LNCAP (cell line): ENCODE results near the gene OCSTAMP.

Experiments
- CTCF ChIP-seq: fragments of 450-650 bp; IDR thresholded peaks from 2 replicates; pipeline ENCODE4 v1.5.1; 2017; ENCODE audit warnings: mild to moderate bottlenecking

OCSTAMP gene

GRCh38 chr20:46572790-46573189 lies 22.3 kb upstream of the OCSTAMP start:
- no peak for TF ChIP-seq CTCF

GRCh38 chr20:46572153-46572552 lies 21.7 kb upstream of the OCSTAMP start:
- TF ChIP-seq CTCF = no peak

- no peak for TF ChIP-seq CTCF
Measured at GRCh38 chr20:46571418-46571817, 21.0 kb upstream of the OCSTAMP start.

GRCh38 chr20:46570956-46571355 lies 20.5 kb upstream of the OCSTAMP start:
- no peak for TF ChIP-seq CTCF

- no peak for TF ChIP-seq CTCF
Measured at GRCh38 chr20:46569961-46570360, 19.5 kb upstream of the OCSTAMP start.

- TF ChIP-seq CTCF = no peak
Measured at GRCh38 chr20:46568570-46569129, 18.2 kb upstream of the OCSTAMP start.

GRCh38 chr20:46566125-46566524 lies 15.7 kb upstream of the OCSTAMP start:
- no peak for TF ChIP-seq CTCF

GRCh38 chr20:46564241-46564957 lies 13.9 kb upstream of the OCSTAMP start:
- TF ChIP-seq CTCF = no peak
